Left renal pelvis (tissue), 4 donors: ENCODE measurements around the gene BCAR3. TPM values are rescaled to one million over a fixed set of nuclear protein-coding genes. Genes with fewer than 3 reads are reported as not detected.
"Not testable (repeated sequence)": the region's sequence is repeated elsewhere in the genome, so short reads cannot be mapped to it uniquely, and the experiment has no call there.

Experiments
- DNase-seq, 4 donors: peaks; one replicate each; pipeline ENCODE4 v3.0.0-alpha.2; 2013; ENCODE audit warnings: low read depth in 4 of 4, low spot score in 3 of 4
- polyA plus RNA-seq, 4 donors: library from polyadenylated mRNA; unstranded; fragments of 120-200 nt; gene quantifications; one replicate each; pipeline ENCODE4 v1.2.1, GENCODE V29; 2013; ENCODE audit not compliant: insufficient read length in 4 of 4

BCAR3 gene
- polyA plus RNA-seq, 4 donors: 10.5 to 30.3 (median 23.6) TPM

DNA sequence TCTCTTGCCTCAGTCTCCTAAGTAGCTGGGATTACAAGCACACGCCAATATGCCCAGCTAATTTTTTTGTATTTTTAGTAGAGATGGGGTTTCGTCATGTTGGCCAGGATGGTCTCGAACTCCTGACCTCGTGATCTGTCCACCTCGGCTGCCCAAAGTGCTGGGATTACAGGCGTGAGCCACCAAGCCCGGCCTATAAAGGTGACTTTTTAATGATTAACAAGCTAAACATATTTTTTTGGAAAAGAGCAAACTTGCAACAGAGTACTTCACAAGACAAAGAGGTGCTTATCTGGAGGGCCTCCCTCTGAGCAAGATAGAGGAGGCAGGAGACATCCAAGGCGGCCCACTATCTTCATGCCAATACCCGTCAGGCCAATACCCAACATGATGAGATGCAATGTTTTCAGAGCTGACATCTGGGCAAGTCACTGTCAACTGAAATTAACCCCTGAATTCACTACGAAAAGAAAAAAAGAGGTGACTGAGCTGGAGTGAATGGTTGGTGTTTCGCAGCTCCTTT, 10.5 kb downstream of the BCAR3 start:
- DNase-seq: no peak

- DNase-seq: no peak
Observed at GRCh38 chr1:93670141-93670540, 11.5 kb downstream of the BCAR3 start.

- no peak for DNase-seq
Observed at GRCh38 chr1:93669369-93669768, 12.3 kb downstream of the BCAR3 start.

GRCh38 chr1:93668951-93669350, 12.7 kb downstream of the BCAR3 start:
- DNase-seq: no peak

GRCh38 chr1:93668121-93668520, 13.5 kb downstream of the BCAR3 start:
- no peak for DNase-seq

GRCh38 chr1:93667642-93668041, 14.0 kb downstream of the BCAR3 start:
- DNase-seq: no peak

DNA sequence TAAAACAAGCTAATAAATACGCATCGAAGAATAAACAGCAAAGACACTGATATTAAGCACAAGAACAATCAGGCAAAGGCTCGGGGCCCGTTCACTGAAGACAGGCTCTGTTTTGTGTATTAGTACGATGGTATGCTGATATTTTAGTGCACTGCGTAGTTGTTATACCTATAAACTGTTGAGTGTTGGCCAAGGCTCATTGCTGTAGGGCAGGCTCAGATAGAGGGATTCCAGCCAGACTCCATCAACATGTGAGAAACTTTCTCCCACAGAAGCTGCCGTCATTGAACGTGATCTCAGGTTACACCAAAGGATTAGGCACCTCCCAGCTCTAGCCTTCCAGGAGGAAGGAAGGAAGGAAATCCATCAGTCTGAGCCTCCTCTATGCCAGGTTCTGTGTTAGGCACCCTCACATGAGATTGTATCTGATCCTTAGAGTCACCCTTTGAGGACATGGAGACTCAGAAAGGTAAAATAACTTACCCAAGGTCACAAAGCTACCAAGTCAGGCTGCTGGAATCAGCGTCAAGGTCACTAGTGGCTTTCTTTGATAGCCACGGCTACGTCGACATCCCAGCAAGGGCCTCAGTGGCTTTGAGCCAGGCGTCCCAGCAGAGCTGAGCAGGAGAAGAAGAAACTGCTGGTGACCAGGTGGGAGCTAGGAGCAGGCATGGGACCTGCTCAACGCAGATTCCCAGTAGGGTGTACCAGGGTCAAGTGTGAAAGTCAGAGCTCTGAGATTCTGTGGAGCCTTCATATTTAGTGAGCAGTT, 14.8 kb downstream of the BCAR3 start:
- DNase-seq: no peak

DNA sequence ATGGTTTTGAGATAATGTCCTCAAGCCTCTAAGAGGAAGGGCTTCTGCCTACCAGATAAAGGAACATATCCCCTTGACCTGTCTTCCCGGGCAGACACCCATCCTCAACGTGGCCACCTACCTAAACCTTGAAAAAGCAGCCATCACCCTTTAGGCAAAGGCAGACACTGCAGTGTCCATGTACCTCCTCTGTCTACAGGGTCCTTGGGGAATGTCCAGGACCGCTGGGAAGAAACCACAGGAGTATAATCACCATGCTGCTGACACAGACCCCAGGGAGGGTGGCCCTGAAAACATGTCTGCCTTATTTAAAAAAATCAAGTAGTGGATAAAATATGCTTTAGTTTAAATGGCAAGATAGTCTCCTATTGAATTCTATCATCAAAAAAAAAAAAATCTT, 16.6 kb downstream of the BCAR3 start:
- no peak for DNase-seq

GRCh38 chr1:93663208-93663614, 18.4 kb downstream of the BCAR3 start:
- no peak for DNase-seq

GRCh38 chr1:93662481-93663207, 19.0 kb downstream of the BCAR3 start:
- DNase-seq: no peak

DNA sequence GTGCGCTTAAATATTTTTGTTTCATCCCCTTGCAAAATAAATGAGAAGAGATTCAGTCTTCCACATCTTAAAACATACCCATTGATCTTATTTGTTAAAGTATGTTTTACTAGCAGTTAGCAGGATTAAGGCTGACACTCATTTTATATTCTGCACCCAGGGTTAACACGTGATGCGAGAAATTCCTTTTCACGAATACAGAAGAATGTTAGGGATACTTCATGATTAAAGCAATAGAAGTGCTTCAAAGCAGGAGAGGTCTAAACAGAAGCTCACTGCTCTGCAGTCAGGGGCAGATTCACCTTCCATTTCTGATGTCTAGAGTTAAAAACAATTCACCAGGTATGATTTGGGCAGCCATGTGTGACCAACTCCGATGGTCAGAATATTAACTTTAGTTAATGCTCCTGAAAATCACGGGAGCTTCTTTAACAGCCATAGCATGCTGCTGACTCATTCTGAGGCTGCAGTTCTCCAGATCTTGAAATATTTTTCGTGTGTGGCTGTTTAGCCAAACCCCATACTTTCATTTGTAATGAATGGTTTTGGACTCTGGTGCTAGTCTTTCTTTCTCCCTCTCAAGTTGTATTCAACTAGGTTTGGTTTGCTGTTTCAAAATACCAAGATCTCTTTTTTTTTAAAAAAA, 19.7 kb downstream of the BCAR3 start:
- DNase-seq: no peak

DNA sequence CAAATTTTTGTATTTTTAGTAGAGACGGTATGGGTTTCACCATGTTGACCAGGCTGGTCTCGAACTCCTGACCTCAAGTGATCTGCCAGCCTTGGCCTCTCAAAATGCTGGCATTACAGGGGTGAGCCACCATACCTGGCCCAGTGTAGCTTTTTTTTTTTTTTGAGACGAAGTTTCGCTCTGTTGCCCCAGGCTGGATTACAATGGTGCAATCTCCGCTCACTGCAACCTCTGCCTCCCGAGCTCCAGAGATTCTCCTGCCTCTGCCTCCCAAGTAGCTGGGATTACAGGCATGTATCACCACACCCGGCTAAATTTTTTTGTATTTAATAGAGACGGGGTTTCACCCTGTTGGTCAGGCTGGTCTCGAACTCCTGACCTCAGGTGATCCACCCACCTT, 20.3 kb downstream of the BCAR3 start:
- not testable (repeated sequence) for DNase-seq

DNA sequence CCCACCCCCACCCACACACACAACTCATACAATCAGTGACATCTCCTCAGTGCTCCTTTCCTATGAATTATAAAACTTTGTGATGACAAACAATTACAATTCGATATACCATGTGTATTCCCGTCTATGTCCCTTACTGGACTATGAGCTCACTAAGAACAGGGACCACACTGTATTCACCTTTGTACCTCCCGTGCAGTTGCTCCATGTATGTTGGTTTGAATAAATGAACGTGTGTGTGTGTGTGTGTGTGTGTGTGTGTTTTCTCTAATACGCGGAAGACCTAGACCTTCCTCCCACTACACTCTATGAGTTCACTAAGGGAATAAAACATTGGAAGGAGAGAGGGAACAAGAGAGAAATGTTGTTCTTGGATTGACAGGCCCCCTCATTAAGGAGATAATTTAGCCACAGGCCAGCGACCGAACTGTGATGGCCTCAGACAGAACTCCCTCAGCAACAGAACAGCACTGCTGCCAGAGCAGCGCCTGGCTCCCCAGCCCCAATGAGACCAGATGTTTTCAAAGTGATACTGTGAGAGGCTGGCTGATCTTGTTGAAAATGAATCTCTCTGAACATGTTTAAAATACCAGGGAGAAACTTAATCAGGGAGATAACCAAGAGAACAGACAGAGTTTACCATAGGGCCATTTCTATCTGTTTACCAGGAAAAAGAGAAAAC, 21.7 kb downstream of the BCAR3 start:
- no peak for DNase-seq

DNA sequence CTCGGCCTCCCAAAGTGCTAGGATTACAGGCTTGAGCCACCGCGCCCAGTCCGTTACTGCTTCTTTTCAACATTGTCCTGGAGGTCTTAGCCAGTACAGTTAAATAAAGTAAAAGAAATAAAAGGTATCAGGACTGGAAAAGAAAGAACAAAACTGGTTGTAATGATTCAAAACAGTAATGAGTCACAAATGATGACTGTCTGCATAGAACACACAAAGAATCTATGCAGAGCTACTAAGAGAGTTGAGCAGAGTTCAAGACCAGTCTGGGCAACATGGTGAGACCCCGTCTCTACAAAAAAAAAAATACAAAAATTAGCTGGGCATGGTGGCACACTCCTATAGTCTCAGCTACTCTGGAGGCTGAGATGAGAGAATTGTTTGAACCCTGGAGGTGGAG, 23.4 kb downstream of the BCAR3 start:
- DNase-seq: no peak

GRCh38 chr1:93656491-93656890, 25.1 kb downstream of the BCAR3 start:
- DNase-seq: no peak

DNA sequence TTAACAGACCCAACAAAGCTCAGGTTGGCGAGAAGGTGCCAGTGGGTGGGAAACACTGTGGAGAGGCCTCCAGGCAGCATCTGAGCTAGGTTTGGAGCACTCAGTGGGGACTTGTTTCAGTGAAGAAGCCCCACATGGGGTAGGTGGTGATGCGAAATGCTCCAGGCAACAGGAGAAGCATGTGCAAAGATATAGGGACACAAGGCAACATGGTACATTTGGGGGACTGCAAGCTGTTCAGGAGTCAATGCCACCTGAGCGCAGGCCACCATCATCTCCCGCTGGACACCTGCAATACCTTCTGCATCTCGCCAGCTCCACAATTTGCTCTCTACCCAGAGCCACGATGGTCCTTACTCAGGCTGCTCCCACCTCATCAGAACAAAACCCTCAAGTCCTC, 28.0 kb downstream of the BCAR3 start:
- DNase-seq: no peak

GRCh38 chr1:93652323-93652949, 29.2 kb downstream of the BCAR3 start:
- DNase-seq: no peak

- DNase-seq: no peak
Observed at GRCh38 chr1:93651695-93652094, 29.9 kb downstream of the BCAR3 start.

GRCh38 chr1:93650159-93650558, 31.5 kb downstream of the BCAR3 start:
- not testable (repeated sequence) for DNase-seq

DNA sequence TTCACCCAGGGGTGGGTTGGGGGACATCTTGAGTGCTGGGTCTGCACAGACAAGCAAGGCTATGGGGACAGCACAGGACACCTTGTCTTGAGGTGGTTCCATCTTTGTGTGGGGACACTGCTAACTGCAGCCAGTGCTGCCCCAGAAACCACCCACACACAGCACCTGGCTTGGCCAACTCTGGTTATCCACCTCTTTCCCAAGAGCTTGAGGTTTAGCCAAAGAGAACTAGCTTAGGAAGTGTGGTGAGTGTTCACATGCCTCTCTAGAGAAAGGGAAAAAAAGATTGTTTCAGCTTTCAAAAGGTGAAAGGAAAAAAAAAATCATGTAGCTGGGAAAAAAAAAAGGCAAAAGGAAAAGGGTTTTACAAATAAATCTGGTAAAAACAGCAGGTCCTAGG, 32.4 kb downstream of the BCAR3 start:
- DNase-seq: no peak
